ENCODE results near the gene MKNK1.
A peak's percentile ranks its signal among the peaks of the same experiment; 100 is the strongest.

GRCh38 chr1:46532498-46533178 lies 71.4 kb downstream of the MKNK1 start:
- TF ChIP-seq POLR2AphosphoS5 (IDR thresholded peaks at IDR 0.05; ENCODE audit: low read depth, low read length): no peak
- peak; percentile 96 for TF ChIP-seq CTCF (IDR thresholded peaks at IDR 0.05)
- no peak for TF ChIP-seq SIN3A (IDR thresholded peaks at IDR 0.05; ENCODE audit: borderline replicate concordance, insufficient read depth, low read depth, low read length)
- no peak for TF ChIP-seq TCF7L2 (IDR thresholded peaks at IDR 0.05; ENCODE audit: low read depth, low read length)
- TF ChIP-seq REST (IDR thresholded peaks at IDR 0.05; ENCODE audit: insufficient read depth in 1 of 2, low read depth in 2 of 2, low read length in 1 of 2): no peak
